Tibial artery (tissue), 4 donors: ENCODE data around the gene ZBTB7C.

Source experiments
- DNase-seq, 2 donors: peaks; one replicate each; pipeline ENCODE4 v3.0.0-alpha.2; 2019
- H3K27ac ChIP-seq, 2 donors: fragments of 200-600 bp; sonication (generic) in 1 of 2; 1 replicate in 1 of 2; 2 replicates in 1 of 2; pipeline ENCODE4 v1.5.1; 2018 to 2019; ENCODE audit warnings: mild to moderate bottlenecking in 1 of 2
- H3K27me3 ChIP-seq, 2 donors: fragments of 200-600 bp; sonication (generic) in 1 of 2; one replicate each; pipeline versions ENCODE4 v1.5.1 to v1.6.0; 2016 to 2019
- H3K36me3 ChIP-seq, 3 donors: fragments of 200-600 bp; sonication (generic) in 2 of 3; one replicate each; pipeline ENCODE4 v1.5.1; 2016 to 2019; ENCODE audit warnings: mild to moderate bottlenecking in 2 of 3
- H3K4me1 ChIP-seq, 4 donors: fragments of 200-600 bp; sonication (generic) in 2 of 4; 1 replicate in 3 of 4; 2 replicates in 1 of 4; pipeline ENCODE4 v1.5.1; 2016 to 2019
- H3K4me3 ChIP-seq, 2 donors: fragments of 200-600 bp; sonication (generic) in 1 of 2; 1 replicate in 1 of 2; 2 replicates in 1 of 2; pipeline ENCODE4 v1.5.1; 2018 to 2019; ENCODE audit warnings: mild to moderate bottlenecking in 2 of 2
- H3K9me3 ChIP-seq, 3 donors: fragments of 200-600 bp; sonication (generic) in 1 of 3; one replicate each; pipeline ENCODE4 v1.5.1; 2016 to 2019
- intact Hi-C: fragments of 100-400 bp; cut with DNase I; formaldehyde crosslinking; loops from one replicate; pipeline ENCODE4 v1.15.0; 2023; ENCODE audit warnings: low total_unique reads
- TF ChIP-seq, protein P1 (sequence below), 2 experiments: fragments of 200-600 bp in 1 of 2; fragments of 450-650 bp in 1 of 2; IDR thresholded peaks; one replicate each; pipeline ENCODE4 v1.5.1; 2017 to 2019; ENCODE audit warnings: antibody characterized with exemption in 2 of 2, mild to moderate bottlenecking in 1 of 2, moderate library complexity in 1 of 2

ZBTB7C gene

GRCh38 chr18:48413342-48413741 lies 4.2 kb upstream of the ZBTB7C start:
- no peaks in the 10 kb centered on the region for H3K27me3 ChIP-seq

DNA sequence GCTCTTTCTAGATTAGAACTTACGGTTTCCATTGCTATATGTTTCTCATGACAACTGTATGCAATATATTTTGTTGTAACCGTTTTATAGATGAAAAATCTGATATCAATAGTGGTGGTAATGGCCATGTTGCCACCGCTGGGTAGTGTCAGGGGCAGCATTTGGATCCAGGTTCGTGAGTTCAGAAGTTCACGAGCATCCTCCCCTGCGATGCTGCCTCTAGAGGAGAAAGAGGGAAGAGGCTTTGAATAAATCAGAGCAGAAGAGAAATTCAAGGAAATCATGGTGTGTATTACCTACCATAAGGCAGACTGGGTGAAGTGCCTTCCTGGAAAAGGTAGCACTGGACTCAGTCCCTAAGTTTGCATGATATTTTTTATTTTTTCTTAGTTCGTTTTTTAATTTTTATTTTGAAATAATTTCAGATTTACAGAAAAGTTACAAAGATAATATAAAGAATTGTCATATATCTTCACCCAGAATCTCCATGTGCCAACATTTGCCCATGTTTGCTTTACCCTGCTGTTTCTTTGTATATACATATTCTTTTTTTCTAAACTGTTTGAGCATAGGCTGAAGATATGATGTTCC lies 3.3 kb upstream of the ZBTB7C start:
- TF ChIP-seq, protein P1, sequence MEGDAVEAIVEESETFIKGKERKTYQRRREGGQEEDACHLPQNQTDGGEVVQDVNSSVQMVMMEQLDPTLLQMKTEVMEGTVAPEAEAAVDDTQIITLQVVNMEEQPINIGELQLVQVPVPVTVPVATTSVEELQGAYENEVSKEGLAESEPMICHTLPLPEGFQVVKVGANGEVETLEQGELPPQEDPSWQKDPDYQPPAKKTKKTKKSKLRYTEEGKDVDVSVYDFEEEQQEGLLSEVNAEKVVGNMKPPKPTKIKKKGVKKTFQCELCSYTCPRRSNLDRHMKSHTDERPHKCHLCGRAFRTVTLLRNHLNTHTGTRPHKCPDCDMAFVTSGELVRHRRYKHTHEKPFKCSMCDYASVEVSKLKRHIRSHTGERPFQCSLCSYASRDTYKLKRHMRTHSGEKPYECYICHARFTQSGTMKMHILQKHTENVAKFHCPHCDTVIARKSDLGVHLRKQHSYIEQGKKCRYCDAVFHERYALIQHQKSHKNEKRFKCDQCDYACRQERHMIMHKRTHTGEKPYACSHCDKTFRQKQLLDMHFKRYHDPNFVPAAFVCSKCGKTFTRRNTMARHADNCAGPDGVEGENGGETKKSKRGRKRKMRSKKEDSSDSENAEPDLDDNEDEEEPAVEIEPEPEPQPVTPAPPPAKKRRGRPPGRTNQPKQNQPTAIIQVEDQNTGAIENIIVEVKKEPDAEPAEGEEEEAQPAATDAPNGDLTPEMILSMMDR (IDR thresholded peaks at IDR 0.05) = peak; percentile 55 to 68
- H3K9me3 ChIP-seq = no peaks in the 10 kb centered on the region
- intact Hi-C loops = loop anchor here (10.0 kb wide), 1 partner anchor 258 kb away; no protein-coding TSS in a partner anchor
- no peak overlapping the region for H3K27ac ChIP-seq
- H3K4me3 ChIP-seq = no peak overlapping the region
- H3K27me3 ChIP-seq = no peaks in the 10 kb centered on the region
- no peak for DNase-seq
- H3K36me3 ChIP-seq = no peaks in the 10 kb centered on the region
- peaks cover 0 to 16% (median 12%) of the 10 kb centered on the region in 4 donors for H3K4me1 ChIP-seq

More at GRCh38 chr18:48413342-48413741, 4.2 kb upstream of the ZBTB7C start:
- no peak overlapping the region for H3K4me3 ChIP-seq
- H3K4me1 ChIP-seq = peaks cover 0 to 14% (median 6%) of the 10 kb centered on the region in 4 donors
- H3K36me3 ChIP-seq = no peaks in the 10 kb centered on the region
- H3K27ac ChIP-seq = no peak overlapping the region
- no peak for DNase-seq
- intact Hi-C loops = loop anchor here (10.0 kb wide), 1 partner anchor 259 kb away; no protein-coding TSS in a partner anchor
- no peaks in the 10 kb centered on the region for H3K9me3 ChIP-seq
- TF ChIP-seq, protein P1 (IDR thresholded peaks at IDR 0.05) = no peak

GRCh38 chr18:48410095-48410920 lies 1.1 kb upstream of the ZBTB7C start:
- intact Hi-C loops = loop anchor here (10.0 kb wide), 1 partner anchor 256 kb away; no protein-coding TSS in a partner anchor
- TF ChIP-seq, protein P1 (IDR thresholded peaks at IDR 0.05) = peak in 1 of 2 experiments; percentile 11
- peak; percentile 93 to 96 for DNase-seq
- Histone ChIP-seq H3K4me3 (peak overlapping the region; percentile 89 to 92), H3K9me3 (no peaks in the 10 kb centered on the region), H3K27me3 (no peaks in the 10 kb centered on the region), H3K27ac (peak overlapping the region; percentile 85 to 91), H3K4me1 (peaks cover 0 to 36% (median 21%) of the 10 kb centered on the region in 4 donors), H3K36me3 (no peaks in the 10 kb centered on the region)

DNA sequence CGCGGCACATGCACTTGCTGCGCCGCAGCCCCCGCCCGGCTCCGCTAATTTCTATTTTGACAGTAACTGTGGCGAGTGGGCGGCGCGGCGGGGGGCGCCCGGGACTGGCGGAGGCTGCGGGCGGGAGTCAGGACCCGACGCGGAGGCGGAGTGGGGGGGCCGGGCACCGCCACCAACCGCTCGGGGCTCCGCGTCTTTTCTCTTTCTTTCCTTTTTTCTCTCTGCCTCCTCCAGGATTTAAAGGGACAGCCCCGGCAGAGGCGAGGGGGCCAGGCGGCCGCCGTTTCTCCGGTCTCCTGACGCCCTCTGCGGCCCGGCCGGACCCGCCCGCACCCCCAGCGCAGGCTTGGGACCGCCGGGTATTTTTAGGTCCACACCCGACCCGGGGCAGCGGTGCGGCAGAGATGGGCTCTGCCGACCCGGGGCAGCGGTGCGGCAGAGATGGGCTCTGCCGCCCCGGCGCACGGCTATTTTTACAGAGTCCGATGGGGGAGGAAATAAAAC lies 460 bp upstream of the ZBTB7C start:
- peak; percentile 41 to 82 for DNase-seq
- Histone ChIP-seq H3K4me1 (peaks cover 0 to 42% (median 27%) of the 10 kb centered on the region in 4 donors), H3K9me3 (no peaks in the 10 kb centered on the region), H3K27ac (peak overlapping the region; percentile 85 to 91), H3K4me3 (peak overlapping the region; percentile 89 to 92), H3K36me3 (no peaks in the 10 kb centered on the region), H3K27me3 (no peaks in the 10 kb centered on the region)
- TF ChIP-seq, protein P1 (IDR thresholded peaks at IDR 0.05) = no peak
- intact Hi-C loops = loop anchor here (5.0 to 10.0 kb wide), 2 partner anchors 33 to 255 kb away; no protein-coding TSS in a partner anchor

- H3K9me3 ChIP-seq = no peaks in the 10 kb centered on the region
- H3K27me3 ChIP-seq = no peaks in the 10 kb centered on the region
- H3K27ac ChIP-seq = peak overlapping the region; percentile 69 to 85
- no peaks in the 10 kb centered on the region for H3K36me3 ChIP-seq
- H3K4me1 ChIP-seq = peaks cover 0 to 49% (median 31%) of the 10 kb centered on the region in 4 donors
- intact Hi-C loops = loop anchor here (5.0 kb wide), 1 partner anchor 34 kb away; no protein-coding TSS in a partner anchor
- TF ChIP-seq, protein P1 (IDR thresholded peaks at IDR 0.05) = no peak
- peak overlapping the region; percentile 89 to 92 for H3K4me3 ChIP-seq
- peak; percentile 46 to 75 for DNase-seq
These were observed 964 bp downstream of the ZBTB7C start for GRCh38 chr18:48408111-48408726.
